ENCODE measurements around the gene PPP6R2.
A peak's percentile ranks its signal among the peaks of the same experiment; 100 is the strongest.

Gene PPP6R2

DNA sequence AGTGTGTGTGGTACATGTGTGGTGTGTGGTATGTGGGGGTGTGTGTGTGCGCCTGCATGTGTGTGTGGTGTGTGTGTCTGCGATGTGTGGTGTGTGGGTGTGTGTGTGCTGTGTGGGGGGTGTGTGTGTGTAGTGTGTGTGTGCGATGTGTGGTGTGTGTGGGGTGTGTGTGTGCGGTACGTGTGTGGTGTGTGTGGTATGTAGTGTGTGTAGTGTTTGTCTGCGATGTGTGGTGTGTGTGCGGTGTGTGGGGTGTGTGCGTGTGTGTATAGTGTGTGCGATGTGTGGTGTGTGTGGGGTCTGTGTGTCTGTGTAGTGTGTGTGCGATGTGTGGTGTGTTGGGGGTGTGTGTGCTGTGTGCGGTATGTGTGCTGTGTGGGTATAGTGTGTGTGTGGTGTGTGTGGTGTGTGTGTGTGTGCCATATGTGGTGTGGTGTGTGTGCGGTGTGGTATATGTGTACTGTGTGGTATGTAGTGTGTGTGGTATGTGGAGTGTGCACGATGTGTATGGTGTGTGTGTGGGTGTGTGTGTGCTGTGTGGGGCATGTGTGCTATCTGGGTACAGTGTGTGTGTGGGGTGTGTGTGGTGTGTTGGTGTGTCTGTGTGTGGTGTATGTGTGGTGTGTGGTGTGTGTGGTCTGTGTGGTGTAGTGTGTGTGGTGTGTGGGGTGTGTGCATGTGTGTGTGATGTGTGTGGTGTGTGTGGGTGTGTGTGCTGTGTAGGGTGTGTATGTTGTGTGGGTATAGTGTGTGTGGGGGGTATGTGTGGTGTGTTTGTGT is 5.7 kb upstream of the PPP6R2 start (continued):
- TF ChIP-seq ZNF555 (tag by site-specific recombination; conservative IDR thresholded peaks at IDR 0.05) (no peak), REPIN1 (tag by site-specific recombination; IDR thresholded peaks at IDR 0.05; ENCODE audit: low read depth) (no peak), GLI2 (tag by site-specific recombination; IDR thresholded peaks at IDR 0.05; ENCODE audit: borderline replicate concordance, low read depth) (no peak), GFI1B (tag by site-specific recombination; IDR thresholded peaks at IDR 0.05) (no peak), ZNF175 (tag by site-specific recombination; IDR thresholded peaks at IDR 0.05) (peak; percentile 17; the same call in 1 of the 2 replicates), ZNF48 (tag by site-specific recombination; IDR thresholded peaks at IDR 0.05) (no peak), ZNF423 (tag by site-specific recombination; IDR thresholded peaks at IDR 0.05) (no peak), SETDB1 (IDR thresholded peaks at IDR 0.05; ENCODE audit: insufficient read length, low read length) (no peak), ZNF239 (tag by site-specific recombination; IDR thresholded peaks at IDR 0.05) (peak; percentile 46), ZNF202 (tag by site-specific recombination; IDR thresholded peaks at IDR 0.05; ENCODE audit: borderline replicate concordance) (no peak), ZNF473 (tag by site-specific recombination; IDR thresholded peaks at IDR 0.05) (no peak), OVOL3 (tag by site-specific recombination; IDR thresholded peaks at IDR 0.05) (no peak; the same call in 1 of the 2 replicates), ZNF596 (tag by site-specific recombination; IDR thresholded peaks at IDR 0.05) (no peak), ZNF707 (tag by site-specific recombination; IDR thresholded peaks at IDR 0.05) (no peak; the same call in 1 of the 2 replicates), SCRT2 (tag by site-specific recombination; IDR thresholded peaks at IDR 0.05) (no peak), ZNF341 (tag by site-specific recombination; IDR thresholded peaks at IDR 0.05; ENCODE audit: low read depth) (no peak), ZNF23 (tag by site-specific recombination; IDR thresholded peaks at IDR 0.05; ENCODE audit: borderline replicate concordance) (no peak), GLIS1 (tag by site-specific recombination; IDR thresholded peaks at IDR 0.05) (no peak), ZNF626 (tag by site-specific recombination; IDR thresholded peaks at IDR 0.05) (no peak), ZNF274 (IDR thresholded peaks at IDR 0.05; ENCODE audit: low read length) (no peak), ZNF274 (tag by site-specific recombination; IDR thresholded peaks at IDR 0.05; ENCODE audit: borderline replicate concordance) (no peak), ZFP37 (tag by site-specific recombination; IDR thresholded peaks at IDR 0.05) (no peak), ZNF16 (tag by site-specific recombination; IDR thresholded peaks at IDR 0.05; ENCODE audit: low read depth) (no peak), ZNF792 (tag by site-specific recombination; IDR thresholded peaks at IDR 0.05) (no peak), ZNF146 (tag by site-specific recombination; IDR thresholded peaks at IDR 0.05) (no peak), ZNF600 (tag by site-specific recombination; IDR thresholded peaks at IDR 0.05) (no peak)
- TF ChIP-seq, protein P1, sequence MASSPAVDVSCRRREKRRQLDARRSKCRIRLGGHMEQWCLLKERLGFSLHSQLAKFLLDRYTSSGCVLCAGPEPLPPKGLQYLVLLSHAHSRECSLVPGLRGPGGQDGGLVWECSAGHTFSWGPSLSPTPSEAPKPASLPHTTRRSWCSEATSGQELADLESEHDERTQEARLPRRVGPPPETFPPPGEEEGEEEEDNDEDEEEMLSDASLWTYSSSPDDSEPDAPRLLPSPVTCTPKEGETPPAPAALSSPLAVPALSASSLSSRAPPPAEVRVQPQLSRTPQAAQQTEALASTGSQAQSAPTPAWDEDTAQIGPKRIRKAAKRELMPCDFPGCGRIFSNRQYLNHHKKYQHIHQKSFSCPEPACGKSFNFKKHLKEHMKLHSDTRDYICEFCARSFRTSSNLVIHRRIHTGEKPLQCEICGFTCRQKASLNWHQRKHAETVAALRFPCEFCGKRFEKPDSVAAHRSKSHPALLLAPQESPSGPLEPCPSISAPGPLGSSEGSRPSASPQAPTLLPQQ (tag by site-specific recombination; IDR thresholded peaks at IDR 0.05): no peak
- TF ChIP-seq, protein P2, sequence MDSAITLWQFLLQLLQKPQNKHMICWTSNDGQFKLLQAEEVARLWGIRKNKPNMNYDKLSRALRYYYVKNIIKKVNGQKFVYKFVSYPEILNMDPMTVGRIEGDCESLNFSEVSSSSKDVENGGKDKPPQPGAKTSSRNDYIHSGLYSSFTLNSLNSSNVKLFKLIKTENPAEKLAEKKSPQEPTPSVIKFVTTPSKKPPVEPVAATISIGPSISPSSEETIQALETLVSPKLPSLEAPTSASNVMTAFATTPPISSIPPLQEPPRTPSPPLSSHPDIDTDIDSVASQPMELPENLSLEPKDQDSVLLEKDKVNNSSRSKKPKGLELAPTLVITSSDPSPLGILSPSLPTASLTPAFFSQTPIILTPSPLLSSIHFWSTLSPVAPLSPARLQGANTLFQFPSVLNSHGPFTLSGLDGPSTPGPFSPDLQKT (IDR thresholded peaks at IDR 0.05; ENCODE audit: borderline replicate concordance, low read depth, low read length): no peak
- TF ChIP-seq, protein P3, sequence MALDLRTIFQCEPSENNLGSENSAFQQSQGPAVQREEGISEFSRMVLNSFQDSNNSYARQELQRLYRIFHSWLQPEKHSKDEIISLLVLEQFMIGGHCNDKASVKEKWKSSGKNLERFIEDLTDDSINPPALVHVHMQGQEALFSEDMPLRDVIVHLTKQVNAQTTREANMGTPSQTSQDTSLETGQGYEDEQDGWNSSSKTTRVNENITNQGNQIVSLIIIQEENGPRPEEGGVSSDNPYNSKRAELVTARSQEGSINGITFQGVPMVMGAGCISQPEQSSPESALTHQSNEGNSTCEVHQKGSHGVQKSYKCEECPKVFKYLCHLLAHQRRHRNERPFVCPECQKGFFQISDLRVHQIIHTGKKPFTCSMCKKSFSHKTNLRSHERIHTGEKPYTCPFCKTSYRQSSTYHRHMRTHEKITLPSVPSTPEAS (tag by site-specific recombination; IDR thresholded peaks at IDR 0.05): peak; percentile 51; the same call in 1 of the 2 replicates
- TF ChIP-seq, protein P4, sequence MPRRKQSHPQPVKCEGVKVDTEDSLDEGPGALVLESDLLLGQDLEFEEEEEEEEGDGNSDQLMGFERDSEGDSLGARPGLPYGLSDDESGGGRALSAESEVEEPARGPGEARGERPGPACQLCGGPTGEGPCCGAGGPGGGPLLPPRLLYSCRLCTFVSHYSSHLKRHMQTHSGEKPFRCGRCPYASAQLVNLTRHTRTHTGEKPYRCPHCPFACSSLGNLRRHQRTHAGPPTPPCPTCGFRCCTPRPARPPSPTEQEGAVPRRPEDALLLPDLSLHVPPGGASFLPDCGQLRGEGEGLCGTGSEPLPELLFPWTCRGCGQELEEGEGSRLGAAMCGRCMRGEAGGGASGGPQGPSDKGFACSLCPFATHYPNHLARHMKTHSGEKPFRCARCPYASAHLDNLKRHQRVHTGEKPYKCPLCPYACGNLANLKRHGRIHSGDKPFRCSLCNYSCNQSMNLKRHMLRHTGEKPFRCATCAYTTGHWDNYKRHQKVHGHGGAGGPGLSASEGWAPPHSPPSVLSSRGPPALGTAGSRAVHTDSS (tag by site-specific recombination; IDR thresholded peaks at IDR 0.05): no peak
- TF ChIP-seq, protein P5, sequence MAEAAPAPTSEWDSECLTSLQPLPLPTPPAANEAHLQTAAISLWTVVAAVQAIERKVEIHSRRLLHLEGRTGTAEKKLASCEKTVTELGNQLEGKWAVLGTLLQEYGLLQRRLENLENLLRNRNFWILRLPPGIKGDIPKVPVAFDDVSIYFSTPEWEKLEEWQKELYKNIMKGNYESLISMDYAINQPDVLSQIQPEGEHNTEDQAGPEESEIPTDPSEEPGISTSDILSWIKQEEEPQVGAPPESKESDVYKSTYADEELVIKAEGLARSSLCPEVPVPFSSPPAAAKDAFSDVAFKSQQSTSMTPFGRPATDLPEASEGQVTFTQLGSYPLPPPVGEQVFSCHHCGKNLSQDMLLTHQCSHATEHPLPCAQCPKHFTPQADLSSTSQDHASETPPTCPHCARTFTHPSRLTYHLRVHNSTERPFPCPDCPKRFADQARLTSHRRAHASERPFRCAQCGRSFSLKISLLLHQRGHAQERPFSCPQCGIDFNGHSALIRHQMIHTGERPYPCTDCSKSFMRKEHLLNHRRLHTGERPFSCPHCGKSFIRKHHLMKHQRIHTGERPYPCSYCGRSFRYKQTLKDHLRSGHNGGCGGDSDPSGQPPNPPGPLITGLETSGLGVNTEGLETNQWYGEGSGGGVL (tag by site-specific recombination; IDR thresholded peaks at IDR 0.05): no peak; the same call in 1 of the 2 replicates
- TF ChIP-seq, protein P6, sequence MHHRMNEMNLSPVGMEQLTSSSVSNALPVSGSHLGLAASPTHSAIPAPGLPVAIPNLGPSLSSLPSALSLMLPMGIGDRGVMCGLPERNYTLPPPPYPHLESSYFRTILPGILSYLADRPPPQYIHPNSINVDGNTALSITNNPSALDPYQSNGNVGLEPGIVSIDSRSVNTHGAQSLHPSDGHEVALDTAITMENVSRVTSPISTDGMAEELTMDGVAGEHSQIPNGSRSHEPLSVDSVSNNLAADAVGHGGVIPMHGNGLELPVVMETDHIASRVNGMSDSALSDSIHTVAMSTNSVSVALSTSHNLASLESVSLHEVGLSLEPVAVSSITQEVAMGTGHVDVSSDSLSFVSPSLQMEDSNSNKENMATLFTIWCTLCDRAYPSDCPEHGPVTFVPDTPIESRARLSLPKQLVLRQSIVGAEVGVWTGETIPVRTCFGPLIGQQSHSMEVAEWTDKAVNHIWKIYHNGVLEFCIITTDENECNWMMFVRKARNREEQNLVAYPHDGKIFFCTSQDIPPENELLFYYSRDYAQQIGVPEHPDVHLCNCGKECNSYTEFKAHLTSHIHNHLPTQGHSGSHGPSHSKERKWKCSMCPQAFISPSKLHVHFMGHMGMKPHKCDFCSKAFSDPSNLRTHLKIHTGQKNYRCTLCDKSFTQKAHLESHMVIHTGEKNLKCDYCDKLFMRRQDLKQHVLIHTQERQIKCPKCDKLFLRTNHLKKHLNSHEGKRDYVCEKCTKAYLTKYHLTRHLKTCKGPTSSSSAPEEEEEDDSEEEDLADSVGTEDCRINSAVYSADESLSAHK (tag by site-specific recombination; IDR thresholded peaks at IDR 0.05): no peak
